NCI-H2029 treated with DMSO at 0.1 percent for 48 hours (cell line): ENCODE results near the gene PCYT2.

Experiments used
- DNase-seq: peaks from one replicate; lab custom pipeline; 2025; lab: John Stamatoyannopoulos, UW

The PCYT2 gene

DNA sequence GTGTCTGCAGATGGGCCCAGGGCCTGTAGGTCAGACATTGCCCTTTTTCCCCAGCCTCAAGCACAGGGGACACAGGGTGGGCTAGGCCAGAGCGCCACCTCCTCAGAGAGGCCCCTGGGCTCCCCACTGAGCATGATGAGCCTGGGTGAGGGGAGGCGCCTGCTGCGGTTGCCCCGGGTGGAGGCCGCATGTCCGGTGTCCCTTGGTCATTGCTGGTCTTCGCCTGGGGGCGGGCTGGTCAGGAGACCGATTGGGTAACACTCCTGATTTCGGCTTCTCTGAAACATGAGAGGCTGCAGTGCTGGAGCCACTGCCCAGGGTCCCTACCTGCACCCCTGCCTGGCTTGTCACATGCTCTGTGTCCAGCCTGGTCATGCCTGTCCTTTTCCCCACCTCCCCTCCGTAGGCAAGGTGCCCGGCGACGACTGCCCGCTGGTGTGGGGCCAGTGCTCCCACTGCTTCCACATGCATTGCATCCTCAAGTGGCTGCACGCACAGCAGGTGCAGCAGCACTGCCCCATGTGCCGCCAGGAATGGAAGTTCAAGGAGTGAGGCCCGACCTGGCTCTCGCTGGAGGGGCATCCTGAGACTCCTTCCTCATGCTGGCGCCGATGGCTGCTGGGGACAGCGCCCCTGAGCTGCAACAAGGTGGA is 11.6 kb downstream of the PCYT2 start:
- DNase-seq, result no peak

DNA sequence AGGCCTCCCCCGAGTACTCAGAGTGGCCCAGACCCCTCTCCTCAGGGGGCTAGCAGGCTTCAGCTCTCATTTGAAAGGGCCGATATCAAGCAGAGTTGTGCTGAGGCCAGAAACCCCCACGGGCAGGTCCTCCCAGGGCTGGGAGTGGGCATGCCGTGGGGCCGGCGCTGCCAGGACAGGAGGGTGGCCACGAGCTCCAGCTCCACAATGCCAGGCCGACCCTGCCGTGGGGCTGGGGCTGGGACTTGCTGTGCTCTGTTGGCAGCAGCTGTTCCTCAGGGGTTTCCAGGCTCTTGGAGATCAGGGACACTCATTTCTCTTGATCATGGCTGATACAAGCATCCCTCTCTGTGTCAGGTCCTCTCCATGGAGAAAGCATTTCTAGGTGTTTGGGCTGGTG is 12.3 kb downstream of the PCYT2 start:
- no peak for DNase-seq

DNA sequence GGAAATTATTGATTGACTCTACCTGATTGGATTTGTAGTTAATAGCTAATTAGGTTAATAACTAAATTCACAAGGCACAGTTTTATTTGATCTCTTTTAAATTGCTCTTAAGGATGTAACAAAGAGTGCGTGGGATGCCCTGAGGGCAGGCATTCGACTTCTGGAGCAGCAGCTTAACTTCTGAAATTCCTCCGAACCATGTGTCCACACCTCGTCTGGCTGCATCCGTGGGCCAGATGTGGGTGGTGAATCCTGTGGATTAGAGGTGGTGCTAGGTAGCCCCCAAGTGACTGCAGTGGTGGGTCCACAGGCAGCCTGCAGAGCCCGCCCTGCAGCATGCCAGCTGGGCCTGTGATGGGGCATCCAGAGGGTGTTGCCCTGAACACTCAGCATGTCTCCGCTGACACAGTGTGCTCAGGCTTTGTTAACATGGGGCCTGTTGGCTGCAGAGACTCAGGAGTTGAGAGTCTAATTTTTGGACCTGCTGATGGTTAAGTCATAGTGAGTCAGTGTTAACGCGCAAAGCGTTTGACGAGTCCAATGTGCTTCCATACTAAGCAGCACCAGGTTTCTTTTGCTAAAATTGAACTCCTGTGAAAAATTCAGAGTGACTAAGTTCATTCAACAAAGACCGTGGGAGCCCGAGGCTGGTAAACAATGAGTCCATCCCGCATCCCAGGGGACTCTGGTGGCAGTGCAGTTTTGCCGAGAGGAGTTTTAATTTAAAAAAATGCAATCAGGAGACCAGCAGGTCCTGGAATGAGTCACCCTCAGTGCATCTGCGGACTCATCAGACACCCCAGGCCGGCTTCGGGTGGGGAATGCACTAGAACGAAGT is 13.0 kb downstream of the PCYT2 start:
- DNase-seq, result no peak

- no peak for DNase-seq
Measured at GRCh38 chr17:81895400-81895799, 15.8 kb downstream of the PCYT2 start.

DNA sequence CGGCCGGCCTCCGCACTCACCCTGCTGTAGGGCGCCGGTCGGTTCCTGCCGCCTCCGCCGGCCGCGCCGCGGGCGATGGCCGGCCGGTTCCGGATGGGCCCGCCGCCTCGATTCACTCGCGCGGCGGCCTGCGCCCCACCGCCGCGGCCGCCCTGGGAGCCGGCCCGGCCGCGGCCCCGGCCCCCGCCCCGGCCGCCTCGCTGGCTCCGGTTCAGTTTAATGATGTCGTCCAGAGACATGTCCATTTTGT is 20.0 kb downstream of the PCYT2 start:
- DNase-seq, result no peak

GRCh38 chr17:81890447-81891302 is 20.5 kb downstream of the PCYT2 start:
- no peak for DNase-seq

DNA sequence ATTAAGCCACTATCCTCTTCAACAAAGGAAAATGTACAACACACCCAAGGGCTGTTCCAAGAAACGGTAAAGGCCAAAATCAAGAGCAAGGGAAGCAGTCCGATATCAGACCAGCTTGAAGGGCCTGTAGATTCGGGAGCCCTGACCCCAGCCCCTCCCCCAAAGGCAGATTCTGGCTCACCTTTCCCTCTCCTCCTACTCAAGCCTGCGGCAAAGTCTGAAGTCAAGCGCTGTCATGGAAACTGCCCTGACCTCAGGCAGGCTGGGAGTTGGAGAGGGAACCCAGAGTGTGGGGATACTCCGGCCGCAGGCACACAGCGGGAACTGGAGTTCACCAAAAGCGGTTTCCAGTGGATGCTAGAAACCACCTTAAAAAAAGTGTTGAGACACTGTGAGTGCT is 21.6 kb downstream of the PCYT2 start:
- DNase-seq, result no peak

GRCh38 chr17:81888988-81889595 is 22.1 kb downstream of the PCYT2 start:
- DNase-seq, result no peak

- DNase-seq, result no peak
Measured at GRCh38 chr17:81888105-81888987, 22.9 kb downstream of the PCYT2 start.

- DNase-seq, result no peak
Measured at GRCh38 chr17:81885869-81886548, 25.2 kb downstream of the PCYT2 start.

- no peak for DNase-seq
Measured at GRCh38 chr17:81885454-81885853, 25.7 kb downstream of the PCYT2 start.

GRCh38 chr17:81884968-81885367 is 26.2 kb downstream of the PCYT2 start:
- no peak for DNase-seq

GRCh38 chr17:81884520-81884919 is 26.7 kb downstream of the PCYT2 start:
- DNase-seq, result no peak

DNA sequence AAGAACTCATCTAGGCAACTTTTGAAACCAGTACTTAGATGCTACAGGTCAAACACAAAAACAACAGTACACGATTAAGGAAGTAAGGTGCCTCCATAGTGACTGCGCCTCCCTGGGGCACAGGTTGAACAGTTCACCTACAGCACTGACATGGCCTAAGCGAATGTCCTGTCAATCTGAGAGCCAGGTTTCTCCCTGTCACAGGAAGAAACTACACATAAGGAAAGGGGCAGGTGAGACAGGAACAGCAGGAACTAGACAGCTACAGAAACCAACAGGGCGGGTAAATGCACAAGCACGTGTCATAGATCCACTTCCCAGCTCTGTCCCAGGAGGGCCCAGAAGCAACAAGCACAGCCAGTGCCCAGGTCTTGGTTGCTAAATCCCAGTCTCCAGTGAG is 32.1 kb downstream of the PCYT2 start:
- no peak for DNase-seq

DNA sequence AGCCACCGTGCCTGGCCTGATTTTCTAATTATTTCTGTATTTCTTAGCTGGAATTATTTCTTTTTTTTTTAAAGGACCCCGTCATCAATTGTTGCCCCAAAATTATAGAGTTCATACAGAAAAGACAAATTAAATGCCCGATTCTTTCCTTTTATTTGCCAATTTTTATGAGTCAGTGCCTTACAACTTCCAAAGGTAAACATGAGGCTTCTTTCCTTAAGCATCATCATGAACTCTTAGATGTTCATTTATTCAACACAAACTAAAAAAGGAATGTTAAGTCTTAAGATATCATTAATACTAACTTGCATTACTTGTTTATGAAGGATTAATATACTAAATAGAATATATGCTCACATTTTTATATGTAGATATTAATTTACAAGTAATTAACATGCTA is 32.9 kb downstream of the PCYT2 start:
- no peak for DNase-seq

GRCh38 chr17:81877569-81877968 is 33.6 kb downstream of the PCYT2 start:
- no peak for DNase-seq

- DNase-seq, result no peak
Measured at GRCh38 chr17:81871387-81872230, 39.6 kb downstream of the PCYT2 start.

- DNase-seq, result no peak
Measured at GRCh38 chr17:81870981-81871386, 40.2 kb downstream of the PCYT2 start, which contains the start of gene ARHGDIA. ARHGDIA (minus strand) TSS chr17:81871337; CDS start chr17:81869930, 1,407 bp downstream.

- DNase-seq, result no peak
Measured at GRCh38 chr17:81870131-81870980, 40.8 kb downstream of the PCYT2 start.
